ENCODE data around the gene CARD11.

Gene CARD11

DNA sequence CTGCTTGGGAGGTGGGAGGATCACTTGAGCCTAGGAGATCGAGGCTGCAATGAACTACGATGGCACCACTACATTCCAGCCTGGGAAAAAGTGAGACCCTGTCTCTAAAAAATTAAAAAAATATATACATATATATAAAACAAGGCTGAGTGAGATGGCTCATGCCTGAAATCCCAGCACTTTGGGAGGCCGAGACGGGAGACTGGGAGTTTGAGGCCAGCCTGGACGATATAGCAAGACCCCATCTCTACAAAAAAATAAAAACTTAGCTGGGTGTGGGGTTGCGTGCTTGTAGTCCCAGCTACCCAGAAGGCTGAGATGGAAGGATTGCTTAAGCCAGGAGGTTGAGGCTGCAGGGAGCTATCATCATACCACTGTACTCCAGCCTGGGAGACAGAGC lies 87.6 kb downstream of the CARD11 start:
- no peak overlapping the region for H3K27ac ChIP-seq
- TF ChIP-seq, protein P1, sequence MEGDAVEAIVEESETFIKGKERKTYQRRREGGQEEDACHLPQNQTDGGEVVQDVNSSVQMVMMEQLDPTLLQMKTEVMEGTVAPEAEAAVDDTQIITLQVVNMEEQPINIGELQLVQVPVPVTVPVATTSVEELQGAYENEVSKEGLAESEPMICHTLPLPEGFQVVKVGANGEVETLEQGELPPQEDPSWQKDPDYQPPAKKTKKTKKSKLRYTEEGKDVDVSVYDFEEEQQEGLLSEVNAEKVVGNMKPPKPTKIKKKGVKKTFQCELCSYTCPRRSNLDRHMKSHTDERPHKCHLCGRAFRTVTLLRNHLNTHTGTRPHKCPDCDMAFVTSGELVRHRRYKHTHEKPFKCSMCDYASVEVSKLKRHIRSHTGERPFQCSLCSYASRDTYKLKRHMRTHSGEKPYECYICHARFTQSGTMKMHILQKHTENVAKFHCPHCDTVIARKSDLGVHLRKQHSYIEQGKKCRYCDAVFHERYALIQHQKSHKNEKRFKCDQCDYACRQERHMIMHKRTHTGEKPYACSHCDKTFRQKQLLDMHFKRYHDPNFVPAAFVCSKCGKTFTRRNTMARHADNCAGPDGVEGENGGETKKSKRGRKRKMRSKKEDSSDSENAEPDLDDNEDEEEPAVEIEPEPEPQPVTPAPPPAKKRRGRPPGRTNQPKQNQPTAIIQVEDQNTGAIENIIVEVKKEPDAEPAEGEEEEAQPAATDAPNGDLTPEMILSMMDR (IDR thresholded peaks at IDR 0.05) = no peak

DNA sequence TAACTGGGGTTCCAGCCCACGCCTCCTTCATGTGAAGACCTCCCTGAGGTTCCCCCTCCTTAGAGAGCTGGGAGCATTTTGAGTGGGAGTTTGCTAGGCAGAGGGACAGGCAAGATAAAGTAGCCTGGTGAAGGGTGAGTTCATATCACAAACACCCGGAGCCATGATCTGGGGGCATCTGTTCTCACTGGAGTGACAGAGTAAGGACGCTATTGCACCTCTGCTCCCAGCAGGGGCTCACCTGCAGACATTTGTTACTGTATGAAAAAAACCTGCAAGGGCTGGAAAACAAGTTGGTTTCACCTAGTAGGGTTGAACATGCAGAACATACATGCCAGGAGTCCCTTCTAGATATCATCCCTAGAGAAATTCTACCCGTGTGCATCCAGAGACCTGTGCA lies 88.4 kb downstream of the CARD11 start:
- Histone ChIP-seq H3K27ac (no peak overlapping the region), H3K4me2 (ENCODE audit: low read length) (no peak overlapping the region), H3K79me2 (no peaks in the 10 kb centered on the region), H3K4me3 (ENCODE audit: low read depth, low read length) (no peak overlapping the region), H3K9me3 (ENCODE audit: control insufficient read depth, low read length) (no peaks in the 10 kb centered on the region), H3K36me3 (ENCODE audit: control insufficient read depth, insufficient read depth, low read length) (no peaks in the 10 kb centered on the region), H2AFZ (no peak overlapping the region), H3K4me1 (no peaks in the 10 kb centered on the region), H3K27me3 (ENCODE audit: control insufficient read depth, insufficient read depth, low read length) (no peaks in the 10 kb centered on the region), H3K9ac (no peak overlapping the region)
- TF ChIP-seq, protein P1 (IDR thresholded peaks at IDR 0.05) = no peak

More for the DNA sequence above, 87.6 kb downstream of the CARD11 start:
- Histone ChIP-seq H3K4me3 (ENCODE audit: low read depth, low read length) (no peak overlapping the region), H3K4me1 (no peaks in the 10 kb centered on the region), H3K79me2 (no peaks in the 10 kb centered on the region), H2AFZ (no peak overlapping the region), H3K9ac (no peak overlapping the region), H3K36me3 (ENCODE audit: control insufficient read depth, insufficient read depth, low read length) (no peaks in the 10 kb centered on the region), H3K4me2 (ENCODE audit: low read length) (no peak overlapping the region), H3K9me3 (ENCODE audit: control insufficient read depth, low read length) (no peaks in the 10 kb centered on the region), H3K27me3 (ENCODE audit: control insufficient read depth, insufficient read depth, low read length) (no peaks in the 10 kb centered on the region)

- Histone ChIP-seq H3K36me3 (ENCODE audit: control insufficient read depth, insufficient read depth, low read length) (no peaks in the 10 kb centered on the region), H3K9ac (no peak overlapping the region), H3K4me2 (ENCODE audit: low read length) (no peak overlapping the region), H3K4me1 (no peaks in the 10 kb centered on the region), H3K79me2 (no peaks in the 10 kb centered on the region), H2AFZ (no peak overlapping the region), H3K9me3 (ENCODE audit: control insufficient read depth, low read length) (no peaks in the 10 kb centered on the region), H3K27ac (no peak overlapping the region), H3K4me3 (ENCODE audit: low read depth, low read length) (no peak overlapping the region), H3K27me3 (ENCODE audit: control insufficient read depth, insufficient read depth, low read length) (no peaks in the 10 kb centered on the region)
- TF ChIP-seq, protein P1 (IDR thresholded peaks at IDR 0.05) = no peak
These were observed 89.2 kb downstream of the CARD11 start for GRCh38 chr7:2954433-2954853.

DNA sequence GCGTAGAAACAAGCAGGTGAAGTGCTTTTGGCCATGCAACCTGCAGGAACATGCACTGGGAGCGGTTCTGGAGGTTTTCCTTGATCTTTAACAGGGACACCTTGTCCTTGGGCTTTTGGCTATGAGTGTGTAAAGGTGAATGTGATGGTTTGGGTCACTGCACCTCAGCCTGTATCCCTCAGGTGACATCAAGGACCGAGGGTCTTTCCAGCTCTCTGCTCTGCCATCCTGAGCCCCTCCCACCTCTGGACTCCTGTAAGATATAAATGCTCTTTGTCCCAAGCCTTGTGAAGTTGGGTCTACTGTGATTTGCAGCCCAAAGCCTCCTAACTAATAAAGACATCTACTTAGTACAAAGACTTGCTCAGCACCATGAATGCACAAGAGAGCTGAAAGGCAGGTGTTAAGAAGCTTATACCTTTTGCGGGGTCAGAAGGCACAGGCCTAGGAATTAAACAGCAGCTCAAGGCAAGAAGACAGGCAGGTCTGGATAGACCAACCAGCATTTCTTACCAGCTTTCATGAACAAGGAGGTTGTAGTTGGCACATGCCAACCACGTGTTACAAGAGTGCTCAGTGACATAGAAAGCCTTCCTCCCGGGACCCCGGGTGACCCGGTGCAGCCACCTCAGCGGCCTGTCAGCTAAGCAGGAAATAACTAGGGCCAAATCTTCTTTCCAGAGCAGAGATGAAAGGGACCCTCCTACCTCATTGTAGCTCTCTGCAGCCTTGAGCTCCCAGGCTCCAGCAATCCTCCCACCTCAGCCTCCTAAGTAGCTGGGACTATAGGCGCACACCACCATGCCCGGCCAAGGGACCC lies 89.9 kb downstream of the CARD11 start:
- Histone ChIP-seq H3K4me1 (no peaks in the 10 kb centered on the region), H3K27me3 (ENCODE audit: control insufficient read depth, insufficient read depth, low read length) (no peaks in the 10 kb centered on the region), H3K27ac (no peak overlapping the region), H3K9ac (no peak overlapping the region), H3K9me3 (ENCODE audit: control insufficient read depth, low read length) (no peaks in the 10 kb centered on the region), H2AFZ (no peak overlapping the region), H3K79me2 (no peaks in the 10 kb centered on the region), H3K36me3 (ENCODE audit: control insufficient read depth, insufficient read depth, low read length) (no peaks in the 10 kb centered on the region), H3K4me3 (ENCODE audit: low read depth, low read length) (no peak overlapping the region), H3K4me2 (ENCODE audit: low read length) (no peak overlapping the region)
- TF ChIP-seq, protein P1 (IDR thresholded peaks at IDR 0.05) = no peak

GRCh38 chr7:2953099-2953498 lies 90.6 kb downstream of the CARD11 start:
- H2AFZ ChIP-seq = no peak overlapping the region
- no peak overlapping the region for H3K9ac ChIP-seq
- no peak overlapping the region for H3K4me3 ChIP-seq (ENCODE audit: low read depth, low read length)
- no peaks in the 10 kb centered on the region for H3K79me2 ChIP-seq
- TF ChIP-seq, protein P1 (IDR thresholded peaks at IDR 0.05) = no peak
- no peak overlapping the region for H3K27ac ChIP-seq
- H3K9me3 ChIP-seq (ENCODE audit: control insufficient read depth, low read length) = no peaks in the 10 kb centered on the region
- H3K27me3 ChIP-seq (ENCODE audit: control insufficient read depth, insufficient read depth, low read length) = no peaks in the 10 kb centered on the region
- H3K4me2 ChIP-seq (ENCODE audit: low read length) = no peak overlapping the region
- H3K4me1 ChIP-seq = no peaks in the 10 kb centered on the region
- no peaks in the 10 kb centered on the region for H3K36me3 ChIP-seq (ENCODE audit: control insufficient read depth, insufficient read depth, low read length)

Measured in parathyroid adenoma (tissue), 2 donors.